K562 (cell line): Measurements from ENCODE around the gene FBLIM1. TPM values are rescaled to one million over a fixed set of nuclear protein-coding genes. Genes with fewer than 3 reads are reported as not detected.

Experiments
- ATAC-seq: fragments of 200-7000 bp; cut with Tn5 transposase; 3 replicates; pipeline ENCODE4 v1.9.1; 2020; ENCODE audit warnings: moderate library complexity
- BruUV-seq: library from RNA; stranded (reverse); fragments of 400-500 nt; replicated peaks from 2 replicates; lab custom pipeline; 2021; lab: Mats Ljungman, UMichigan
- CTCF ChIA-PET: fragments of 300-600 bp; formaldehyde crosslinking; extraction: SDS; loops from one replicate; lab custom pipeline; 2021; ENCODE audit warnings: low intra/inter-chr PET ratio; lab: Yijun Ruan, JAX
- POLR2A ChIA-PET: fragments of 300-600, 350-650 bp; sonication (Branson Sonifier 250); formaldehyde crosslinking; extraction: SDS; loops from one replicate; lab custom pipeline; 2021; ENCODE audit warnings: antibody characterized with exemption, inconsistent platforms; lab: Yijun Ruan, JAX
- DNase-seq, 4 experiments: peaks; one replicate each; pipeline versions ENCODE4 v3.0.0 to v3.0.0-alpha.2; 2011 to 2018; ENCODE audit warnings: low spot score in 3 of 4, mixed read lengths in 3 of 4; ENCODE audit errors: extremely low read depth in 1 of 4
- FAIRE-seq: peaks from 2 replicates; lab custom pipeline; 2011; peaks lifted over from hg19 to GRCh38; lab: Jason Lieb, UNC
- H2AFZ ChIP-seq: 2 replicates; pipeline ENCODE4 v1.6.0; 2011; ENCODE audit warnings: low read depth, low read length, control low read depth, inconsistent platforms
- H3K27ac ChIP-seq: fragments of 200-600 bp; 3 replicates; pipeline ENCODE4 v1.8.0; 2011; ENCODE audit warnings: low read depth, mild to moderate bottlenecking, control low read depth, inconsistent platforms, low read length, moderate library complexity, mixed read lengths; ENCODE audit errors: extremely low read depth
- H3K27me3 ChIP-seq, 2 experiments: fragments of 300-600 bp in 1 of 2; 2 replicates in 1 of 2; 3 replicates in 1 of 2; pipeline versions ENCODE4 v1.6.0 to v1.8.0; 2011; ENCODE audit warnings: inconsistent platforms in 2 of 2, low read length in 2 of 2, mild to moderate bottlenecking in 1 of 2, mixed read lengths in 1 of 2, moderate library complexity in 1 of 2; ENCODE audit not compliant: control insufficient read depth in 2 of 2, insufficient read depth in 2 of 2
- H3K36me3 ChIP-seq: fragments of 300-600 bp; 3 replicates; pipeline ENCODE4 v1.8.0; 2011; ENCODE audit warnings: mild to moderate bottlenecking, low read length, inconsistent platforms; ENCODE audit not compliant: control insufficient read depth, insufficient read depth
- H3K4me1 ChIP-seq, 2 experiments: fragments of 200-600 bp in 1 of 2; replicated peaks in 1 of 2; 2 replicates in 1 of 2; 3 replicates in 1 of 2; pipeline versions ENCODE4 v1.5.1 to v1.8.0; 2011; ENCODE audit warnings: inconsistent platforms in 2 of 2, low read length in 2 of 2, mild to moderate bottlenecking in 1 of 2, mixed read lengths in 1 of 2, moderate library complexity in 1 of 2; ENCODE audit not compliant: control insufficient read depth in 2 of 2, insufficient read depth in 2 of 2
- H3K4me2 ChIP-seq: 2 replicates; pipeline ENCODE4 v1.6.1; 2011; ENCODE audit warnings: low read length, control low read depth, inconsistent platforms, mixed read lengths; ENCODE audit not compliant: insufficient read depth
- H3K4me3 ChIP-seq: fragments of 200-600 bp; sonication (generic), shearing (Covaris generic); 2 replicates; pipeline ENCODE4 v1.5.1; 2016; ENCODE audit warnings: control low read depth, inconsistent platforms
- H3K79me2 ChIP-seq: fragments of 200-600 bp; 3 replicates; pipeline ENCODE4 v1.8.0; 2011; ENCODE audit warnings: low read length, inconsistent platforms; ENCODE audit not compliant: control insufficient read depth, insufficient read depth
- H3K9ac ChIP-seq, 2 experiments: 2 replicates each; pipeline versions ENCODE4 v1.6.0 to v1.6.1; 2011; ENCODE audit warnings: low read depth in 2 of 2, low read length in 2 of 2, control low read depth in 1 of 2, inconsistent platforms in 1 of 2, mild to moderate bottlenecking in 1 of 2, mixed read lengths in 1 of 2; ENCODE audit not compliant: insufficient read depth in 1 of 2
- H3K9me1 ChIP-seq: one replicate; pipeline ENCODE4 v1.6.0; 2011; ENCODE audit warnings: inconsistent platforms, mild to moderate bottlenecking, low read length, moderate library complexity; ENCODE audit not compliant: control insufficient read depth, insufficient read depth
- H3K9me3 ChIP-seq: replicated peaks from 2 replicates; pipeline ENCODE4 v1.5.1; 2011; ENCODE audit warnings: low read depth, low read length, inconsistent platforms; ENCODE audit not compliant: control insufficient read depth, insufficient read depth
- H4K20me1 ChIP-seq: replicated peaks from 2 replicates; pipeline ENCODE4 v1.6.1; 2011; ENCODE audit warnings: low read length, inconsistent platforms, mixed read lengths; ENCODE audit not compliant: control insufficient read depth, insufficient read depth
- CUX1 ChIP-seq: fragments of 200-800 bp; sonication (Bioruptor generic); IDR thresholded peaks from 2 replicates; pipeline ENCODE4 v1.6.1; 2016; ENCODE audit warnings: missing genetic modification characterization, missing compliant biosample characterization
- MED1 ChIP-seq: sonication (generic); formaldehyde crosslinking; IDR thresholded peaks from 2 replicates; pipeline ENCODE4 v1.8.1; 2023; ENCODE audit warnings: missing genetic modification reagents, borderline replicate concordance
- POLR2G ChIP-seq: fragments of 200-400 bp; formaldehyde crosslinking; IDR thresholded peaks from 2 replicates; pipeline ENCODE4 v1.6.1; 2017; ENCODE audit warnings: low read depth, mild to moderate bottlenecking, antibody characterized with exemption, low read length, moderate library complexity
- POU5F1 ChIP-seq: fragments of 150-350 bp; IDR thresholded peaks from 2 replicates; pipeline ENCODE4 v1.6.1; 2014; ENCODE audit warnings: borderline replicate concordance, low read length, low read depth, mild to moderate bottlenecking; ENCODE audit not compliant: partially characterized antibody
- RBM22 ChIP-seq: fragments of 200-400 bp; formaldehyde crosslinking; IDR thresholded peaks from 2 replicates; pipeline ENCODE4 v1.6.1; 2018; ENCODE audit warnings: low read length, low read depth; ENCODE audit not compliant: poor library complexity, severe bottlenecking
- SMARCE1 ChIP-seq: fragments of 450-650 bp; IDR thresholded peaks from 2 replicates; pipeline ENCODE4 v1.7.1; 2016; ENCODE audit warnings: mild to moderate bottlenecking
- WGBS: fragments of 100-300 bp; shearing (Covaris generic); methylation state at CpG from one replicate; pipeline ENCODE4 v1.1.6; 2016; ENCODE audit warnings: low coverage, mixed read lengths; ENCODE audit not compliant: insufficient coverage; ENCODE audit errors: missing lambda C conversion rate; 5-methylcytosine and 5-hydroxymethylcytosine counted together
- in situ Hi-C: fragments of 300-500 bp; cut with MboI; formaldehyde crosslinking; loops from 4 replicates; pipeline ENCODE4 v1.15.0; 2018; ENCODE audit warnings: inconsistent platforms, mixed read lengths
- intact Hi-C: fragments of 100-400 bp; cut with micrococcal nuclease; formaldehyde crosslinking; loops from 2 replicates; pipeline ENCODE4 v1.14.2; 2022
- polyA plus RNA-seq, 8 experiments: library from polyadenylated mRNA; depleted of rRNA in 4 of 8; stranded (reverse) in 5 of 8; unstranded in 3 of 8; fragments of >200 nt; fragmentation: Nextera tagmentation in 2 of 8; fragmentation: Illumina TruSeq in 1 of 8; extraction: Ambion mirVana in 2 of 8; extraction: Trizol in 1 of 8; gene quantifications; 2 replicates each; pipeline versions ENCODE4 v1.2.1 to v1.2.3, GENCODE V29; 2011 to 2014; ENCODE audit warnings: inconsistent platforms in 1 of 8, missing spikeins in 1 of 8
- total RNA-seq, 7 experiments: library from RNA; depleted of rRNA in 6 of 7; stranded (reverse); fragments of >200 nt in 6 of 7; fragmentation: Illumina TruSeq in 2 of 7; extraction: Trizol in 2 of 7; gene quantifications; 2 replicates each; pipeline versions ENCODE4 v1.2.1 to v1.2.3, GENCODE V29; 2011 to 2021; ENCODE audit warnings: low replicate concordance in 1 of 7
- TF ChIP-seq, protein P1 (sequence below): fragments of 250-450 bp; sonication (Bioruptor Pico); IDR thresholded peaks from 2 replicates; pipeline ENCODE4 v1.5.0; 2021

The FBLIM1 gene
- total and polyA plus RNA-seq, 9 of the 15 experiments (the other 6 are each of a cell fraction or from before 2014, with no cell fraction given), result 0.14 to 0.24 TPM; not detected in 7

GRCh38 chr1:15724949-15725880, 33.4 kb upstream of the FBLIM1 start:
- H3K9me3 ChIP-seq, result no peaks in the 10 kb centered on the region
- H3K27ac ChIP-seq, result no peak overlapping the region
- peaks cover 77% of the 10 kb centered on the region; the same call in 2 of the 3 replicates for H3K36me3 ChIP-seq
- intact Hi-C loops (no loop called here), in situ Hi-C loops (no loop called here)
- H3K27me3 ChIP-seq, result no peaks in the 10 kb centered on the region
- CTCF ChIA-PET, result no interaction called here
- ATAC-seq (no peak), FAIRE-seq (no peak), DNase-seq (no peak)
- no peak overlapping the region for H3K4me2 ChIP-seq
- no peak overlapping the region for H3K4me3 ChIP-seq
- 74% methylated on average over 22 of the region's 26 CpGs for WGBS
- peak overlapping the region in 1 of 2 experiments; percentile 50; a peak in 2 of 4 replicates for H3K9ac ChIP-seq
- no peaks in the 10 kb centered on the region for H3K79me2 ChIP-seq
- no peaks in the 10 kb centered on the region for H4K20me1 ChIP-seq
- H2AFZ ChIP-seq, result no peak overlapping the region
- BruUV-seq, result no TSS peak
- H3K9me1 ChIP-seq, result no peaks in the 10 kb centered on the region
- peaks cover 0 to 19% of the 10 kb centered on the region in 2 experiments; a peak in 1 of 5 replicates for H3K4me1 ChIP-seq
- TF ChIP-seq, protein P1, sequence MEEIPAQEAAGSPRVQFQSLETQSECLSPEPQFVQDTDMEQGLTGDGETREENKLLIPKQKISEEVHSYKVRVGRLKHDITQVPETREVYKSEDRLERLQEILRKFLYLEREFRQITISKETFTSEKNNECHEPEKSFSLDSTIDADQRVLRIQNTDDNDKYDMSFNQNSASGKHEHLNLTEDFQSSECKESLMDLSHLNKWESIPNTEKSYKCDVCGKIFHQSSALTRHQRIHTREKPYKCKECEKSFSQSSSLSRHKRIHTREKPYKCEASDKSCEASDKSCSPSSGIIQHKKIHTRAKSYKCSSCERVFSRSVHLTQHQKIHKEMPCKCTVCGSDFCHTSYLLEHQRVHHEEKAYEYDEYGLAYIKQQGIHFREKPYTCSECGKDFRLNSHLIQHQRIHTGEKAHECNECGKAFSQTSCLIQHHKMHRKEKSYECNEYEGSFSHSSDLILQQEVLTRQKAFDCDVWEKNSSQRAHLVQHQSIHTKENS, result no peak
- peak; percentile 60 for TF ChIP-seq RBM22
- TF ChIP-seq MED1 (CRISPR knock-in tag), result no peak
- no peak for TF ChIP-seq SMARCE1
- no peak for TF ChIP-seq POU5F1
- peak; percentile 67 for TF ChIP-seq POLR2G
- no peak for TF ChIP-seq CUX1 (CRISPR knock-in tag)
- TF ChIP-seq, all 486 proteins: peak for 2
- POLR2A ChIA-PET, result interaction anchor here (0.6 to 1.6 kb wide), 4 partner anchors 13 to 43 kb away, joined by 3 to 4 read pairs (median 4); no protein-coding TSS in a partner anchor
